HG03460 (cell line): ENCODE data around the gene ADAM12.

Experiments
- ATAC-seq: cut with Tn5 transposase; IDR thresholded peaks from one replicate; pipeline ENCODE4 v1.9.1; 2021; ENCODE audit not compliant: unreplicated experiment

Gene ADAM12

GRCh38 chr10:126155528-126155927, 232.7 kb downstream of the ADAM12 start:
- no peak for ATAC-seq

GRCh38 chr10:126153711-126154628, 234.3 kb downstream of the ADAM12 start:
- ATAC-seq, result no peak

- no peak for ATAC-seq
Observed at GRCh38 chr10:126147866-126148587, 240.2 kb downstream of the ADAM12 start.

GRCh38 chr10:126146771-126147170, 241.5 kb downstream of the ADAM12 start:
- ATAC-seq, result no peak

GRCh38 chr10:126143117-126143516, 245.2 kb downstream of the ADAM12 start:
- no peak for ATAC-seq

- no peak for ATAC-seq
Observed at GRCh38 chr10:126140746-126141273, 247.5 kb downstream of the ADAM12 start.

- ATAC-seq, result no peak
Observed at GRCh38 chr10:126137562-126138221, 250.6 kb downstream of the ADAM12 start.

GRCh38 chr10:126135941-126136595, 252.2 kb downstream of the ADAM12 start:
- no peak for ATAC-seq

GRCh38 chr10:126135177-126135576, 253.1 kb downstream of the ADAM12 start:
- ATAC-seq, result no peak

GRCh38 chr10:126133906-126134656, 254.2 kb downstream of the ADAM12 start:
- ATAC-seq, result no peak

GRCh38 chr10:126133082-126133620, 255.1 kb downstream of the ADAM12 start:
- ATAC-seq, result no peak

- ATAC-seq, result no peak
Observed at GRCh38 chr10:126131341-126131740, 256.9 kb downstream of the ADAM12 start.

- ATAC-seq, result no peak
Observed at GRCh38 chr10:126130271-126130710, 258.0 kb downstream of the ADAM12 start.

- ATAC-seq, result no peak
Observed at GRCh38 chr10:126129026-126129425, 259.3 kb downstream of the ADAM12 start.

- ATAC-seq, result no peak
Observed at GRCh38 chr10:126128581-126128980, 259.7 kb downstream of the ADAM12 start.

- ATAC-seq, result no peak
Observed at GRCh38 chr10:126127481-126128029, 260.7 kb downstream of the ADAM12 start.

GRCh38 chr10:126126866-126127265, 261.4 kb downstream of the ADAM12 start:
- ATAC-seq, result no peak

- ATAC-seq, result no peak
Observed at GRCh38 chr10:126126023-126126422, 262.3 kb downstream of the ADAM12 start.

GRCh38 chr10:126124668-126125349, 263.5 kb downstream of the ADAM12 start:
- no peak for ATAC-seq
